HEK293 (cell line): ENCODE data around the gene PAX7.

Experiments used
- CTCF ChIA-PET: fragments of 350-600 bp; formaldehyde crosslinking; extraction: SDS; loops from one replicate; lab custom pipeline; 2021; ENCODE audit warnings: antibody characterized with exemption; lab: Yijun Ruan, JAX
- POLR2A ChIA-PET: fragments of 300-600 bp; formaldehyde crosslinking; extraction: SDS; loops from one replicate; lab custom pipeline; 2020; ENCODE audit warnings: antibody characterized with exemption, inconsistent platforms; lab: Yijun Ruan, JAX
- H3K27ac ChIP-seq: fragments of 200-500 bp; sonication (Bioruptor generic); 2 replicates; pipeline ENCODE4 v1.5.1; 2014; ENCODE audit warnings: low read depth, low read length, control low read depth, inconsistent platforms; ENCODE audit errors: extremely low read depth
- H3K36me3 ChIP-seq, 2 experiments: fragments of 200-500 bp in 1 of 2; sonication (Bioruptor generic) in 1 of 2; 1 replicate in 1 of 2; 2 replicates in 1 of 2; pipeline ENCODE4 v1.5.1; 2014 to 2017; ENCODE audit warnings: inconsistent platforms in 2 of 2, low read length in 2 of 2; ENCODE audit not compliant: control insufficient read depth in 2 of 2, insufficient read depth in 1 of 2
- H3K4me1 ChIP-seq: fragments of 200-500 bp; sonication (Bioruptor generic); 2 replicates; pipeline ENCODE4 v1.5.1; 2014; ENCODE audit warnings: mild to moderate bottlenecking, low read length, inconsistent platforms; ENCODE audit not compliant: control insufficient read depth, insufficient read depth
- H3K4me3 ChIP-seq: 2 replicates; pipeline ENCODE4 v1.5.1; 2011; ENCODE audit warnings: low read depth, mild to moderate bottlenecking, control low read depth, low read length, moderate library complexity
- H3K9me3 ChIP-seq: fragments of 200-500 bp; sonication (Bioruptor generic); 2 replicates; pipeline ENCODE4 v1.5.1; 2014; ENCODE audit warnings: low read depth, low read length, inconsistent platforms; ENCODE audit not compliant: control insufficient read depth, insufficient read depth
- FEZF1 ChIP-seq: fragments of 450-650 bp; formaldehyde crosslinking; IDR thresholded peaks from 2 replicates; pipeline ENCODE4 v1.5.1; 2016; ENCODE audit warnings: missing biosample characterization, missing genetic modification characterization
- KLF1 ChIP-seq: fragments of 450-650 bp; formaldehyde crosslinking; IDR thresholded peaks from 2 replicates; pipeline ENCODE4 v1.5.1; 2016; ENCODE audit warnings: missing biosample characterization, missing genetic modification characterization
- KLF17 ChIP-seq: fragments of 450-650 bp; formaldehyde crosslinking; IDR thresholded peaks from 2 replicates; pipeline ENCODE4 v1.5.1; 2016; ENCODE audit warnings: missing biosample characterization, missing genetic modification characterization
- PRDM1 ChIP-seq: fragments of 450-650 bp; formaldehyde crosslinking; IDR thresholded peaks from 2 replicates; pipeline ENCODE4; 2016; ENCODE audit warnings: missing biosample characterization, missing genetic modification characterization
- SP7 ChIP-seq: fragments of 450-650 bp; formaldehyde crosslinking; IDR thresholded peaks from 2 replicates; pipeline ENCODE4 v1.5.1; 2016; ENCODE audit warnings: missing biosample characterization, missing genetic modification characterization
- ZBTB11 ChIP-seq: fragments of 450-650 bp; formaldehyde crosslinking; conservative IDR thresholded peaks from 2 replicates; pipeline ENCODE4 v1.5.1; 2016; ENCODE audit warnings: low read depth, missing biosample characterization, missing genetic modification characterization
- ZNF16 ChIP-seq: fragments of 450-650 bp; formaldehyde crosslinking; IDR thresholded peaks from 2 replicates; pipeline ENCODE4 v1.5.1; 2016; ENCODE audit warnings: low read depth, missing biosample characterization, missing genetic modification characterization
- ZNF211 ChIP-seq: fragments of 450-650 bp; formaldehyde crosslinking; IDR thresholded peaks from 2 replicates; pipeline ENCODE4 v1.5.1; 2016; ENCODE audit warnings: low read depth, missing biosample characterization, missing genetic modification characterization
- ZNF473 ChIP-seq: fragments of 450-650 bp; formaldehyde crosslinking; IDR thresholded peaks from 2 replicates; pipeline ENCODE4 v1.5.1; 2017; ENCODE audit warnings: missing biosample characterization, missing genetic modification characterization
- ZNF548 ChIP-seq: fragments of 450-650 bp; formaldehyde crosslinking; IDR thresholded peaks from 2 replicates; pipeline ENCODE4 v1.5.1; 2016; ENCODE audit warnings: missing biosample characterization, missing genetic modification characterization
- ZNF549 ChIP-seq: fragments of 450-650 bp; IDR thresholded peaks from 2 replicates; pipeline ENCODE4 v1.5.1; 2018; ENCODE audit warnings: missing biosample characterization, missing genetic modification characterization, mild to moderate bottlenecking, inconsistent platforms, moderate library complexity
- ZNF600 ChIP-seq: fragments of 450-650 bp; formaldehyde crosslinking; IDR thresholded peaks from 2 replicates; pipeline ENCODE4 v1.5.1; 2016; ENCODE audit warnings: missing biosample characterization, missing genetic modification characterization
- ZSCAN30 ChIP-seq: fragments of 450-650 bp; IDR thresholded peaks from 2 replicates; pipeline ENCODE4 v1.5.1; 2018; ENCODE audit warnings: missing biosample characterization, mild to moderate bottlenecking, missing genetic modification characterization, moderate library complexity
- TF ChIP-seq, protein P1 (sequence below): fragments of 450-650 bp; formaldehyde crosslinking; IDR thresholded peaks from 2 replicates; pipeline ENCODE4 v1.5.1; 2017; ENCODE audit warnings: missing biosample characterization, missing genetic modification characterization
- TF ChIP-seq, protein P2 (sequence below): fragments of 450-650 bp; formaldehyde crosslinking; IDR thresholded peaks from 2 replicates; pipeline ENCODE4 v1.5.1; 2017; ENCODE audit warnings: missing biosample characterization, missing genetic modification characterization
- TF ChIP-seq, protein P3 (sequence below): fragments of 450-650 bp; formaldehyde crosslinking; IDR thresholded peaks from 2 replicates; pipeline ENCODE4 v1.5.1; 2016; ENCODE audit warnings: missing biosample characterization, missing genetic modification characterization
- TF ChIP-seq, protein P4 (sequence below): fragments of 450-650 bp; formaldehyde crosslinking; IDR thresholded peaks from 2 replicates; pipeline ENCODE4 v1.5.1; 2016; ENCODE audit warnings: missing biosample characterization, missing genetic modification characterization

PAX7 gene

GRCh38 chr1:18614069-18614735 lies 16.4 kb upstream of the PAX7 start (continued):
- TF ChIP-seq ZBTB11 = no peak
- no peak for TF ChIP-seq PRDM1 (tag by site-specific recombination)
- TF ChIP-seq KLF1 (tag by site-specific recombination) = no peak
- TF ChIP-seq ZSCAN30 (tag by site-specific recombination) = no peak
- TF ChIP-seq, protein P1, sequence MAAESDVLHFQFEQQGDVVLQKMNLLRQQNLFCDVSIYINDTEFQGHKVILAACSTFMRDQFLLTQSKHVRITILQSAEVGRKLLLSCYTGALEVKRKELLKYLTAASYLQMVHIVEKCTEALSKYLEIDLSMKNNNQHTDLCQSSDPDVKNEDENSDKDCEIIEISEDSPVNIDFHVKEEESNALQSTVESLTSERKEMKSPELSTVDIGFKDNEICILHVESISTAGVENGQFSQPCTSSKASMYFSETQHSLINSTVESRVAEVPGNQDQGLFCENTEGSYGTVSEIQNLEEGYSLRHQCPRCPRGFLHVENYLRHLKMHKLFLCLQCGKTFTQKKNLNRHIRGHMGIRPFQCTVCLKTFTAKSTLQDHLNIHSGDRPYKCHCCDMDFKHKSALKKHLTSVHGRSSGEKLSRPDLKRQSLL (tag by site-specific recombination) = no peak
- TF ChIP-seq, protein P2, sequence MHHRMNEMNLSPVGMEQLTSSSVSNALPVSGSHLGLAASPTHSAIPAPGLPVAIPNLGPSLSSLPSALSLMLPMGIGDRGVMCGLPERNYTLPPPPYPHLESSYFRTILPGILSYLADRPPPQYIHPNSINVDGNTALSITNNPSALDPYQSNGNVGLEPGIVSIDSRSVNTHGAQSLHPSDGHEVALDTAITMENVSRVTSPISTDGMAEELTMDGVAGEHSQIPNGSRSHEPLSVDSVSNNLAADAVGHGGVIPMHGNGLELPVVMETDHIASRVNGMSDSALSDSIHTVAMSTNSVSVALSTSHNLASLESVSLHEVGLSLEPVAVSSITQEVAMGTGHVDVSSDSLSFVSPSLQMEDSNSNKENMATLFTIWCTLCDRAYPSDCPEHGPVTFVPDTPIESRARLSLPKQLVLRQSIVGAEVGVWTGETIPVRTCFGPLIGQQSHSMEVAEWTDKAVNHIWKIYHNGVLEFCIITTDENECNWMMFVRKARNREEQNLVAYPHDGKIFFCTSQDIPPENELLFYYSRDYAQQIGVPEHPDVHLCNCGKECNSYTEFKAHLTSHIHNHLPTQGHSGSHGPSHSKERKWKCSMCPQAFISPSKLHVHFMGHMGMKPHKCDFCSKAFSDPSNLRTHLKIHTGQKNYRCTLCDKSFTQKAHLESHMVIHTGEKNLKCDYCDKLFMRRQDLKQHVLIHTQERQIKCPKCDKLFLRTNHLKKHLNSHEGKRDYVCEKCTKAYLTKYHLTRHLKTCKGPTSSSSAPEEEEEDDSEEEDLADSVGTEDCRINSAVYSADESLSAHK = no peak
- TF ChIP-seq, protein P3, sequence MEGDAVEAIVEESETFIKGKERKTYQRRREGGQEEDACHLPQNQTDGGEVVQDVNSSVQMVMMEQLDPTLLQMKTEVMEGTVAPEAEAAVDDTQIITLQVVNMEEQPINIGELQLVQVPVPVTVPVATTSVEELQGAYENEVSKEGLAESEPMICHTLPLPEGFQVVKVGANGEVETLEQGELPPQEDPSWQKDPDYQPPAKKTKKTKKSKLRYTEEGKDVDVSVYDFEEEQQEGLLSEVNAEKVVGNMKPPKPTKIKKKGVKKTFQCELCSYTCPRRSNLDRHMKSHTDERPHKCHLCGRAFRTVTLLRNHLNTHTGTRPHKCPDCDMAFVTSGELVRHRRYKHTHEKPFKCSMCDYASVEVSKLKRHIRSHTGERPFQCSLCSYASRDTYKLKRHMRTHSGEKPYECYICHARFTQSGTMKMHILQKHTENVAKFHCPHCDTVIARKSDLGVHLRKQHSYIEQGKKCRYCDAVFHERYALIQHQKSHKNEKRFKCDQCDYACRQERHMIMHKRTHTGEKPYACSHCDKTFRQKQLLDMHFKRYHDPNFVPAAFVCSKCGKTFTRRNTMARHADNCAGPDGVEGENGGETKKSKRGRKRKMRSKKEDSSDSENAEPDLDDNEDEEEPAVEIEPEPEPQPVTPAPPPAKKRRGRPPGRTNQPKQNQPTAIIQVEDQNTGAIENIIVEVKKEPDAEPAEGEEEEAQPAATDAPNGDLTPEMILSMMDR = no peak
- TF ChIP-seq ZNF549 (tag by site-specific recombination) = no peak
- TF ChIP-seq ZNF16 (tag by site-specific recombination) = no peak
- no peak for TF ChIP-seq ZNF473 (tag by site-specific recombination)

- no peaks in the 10 kb centered on the region for H3K36me3 ChIP-seq
- ChIA-PET POLR2A (interaction anchor here (0.7 kb wide), 1 partner anchor 25 kb away, joined by 3 read pairs; no protein-coding TSS in a partner anchor), CTCF (interaction anchor here (0.5 to 1.7 kb wide), 5 partner anchors 10 to 350 kb away, joined by 3 to 7 read pairs (median 4); no protein-coding TSS in a partner anchor)
- no peak overlapping the region for H3K27ac ChIP-seq
- H3K4me1 ChIP-seq = no peaks in the 10 kb centered on the region
- TF ChIP-seq, protein P4, sequence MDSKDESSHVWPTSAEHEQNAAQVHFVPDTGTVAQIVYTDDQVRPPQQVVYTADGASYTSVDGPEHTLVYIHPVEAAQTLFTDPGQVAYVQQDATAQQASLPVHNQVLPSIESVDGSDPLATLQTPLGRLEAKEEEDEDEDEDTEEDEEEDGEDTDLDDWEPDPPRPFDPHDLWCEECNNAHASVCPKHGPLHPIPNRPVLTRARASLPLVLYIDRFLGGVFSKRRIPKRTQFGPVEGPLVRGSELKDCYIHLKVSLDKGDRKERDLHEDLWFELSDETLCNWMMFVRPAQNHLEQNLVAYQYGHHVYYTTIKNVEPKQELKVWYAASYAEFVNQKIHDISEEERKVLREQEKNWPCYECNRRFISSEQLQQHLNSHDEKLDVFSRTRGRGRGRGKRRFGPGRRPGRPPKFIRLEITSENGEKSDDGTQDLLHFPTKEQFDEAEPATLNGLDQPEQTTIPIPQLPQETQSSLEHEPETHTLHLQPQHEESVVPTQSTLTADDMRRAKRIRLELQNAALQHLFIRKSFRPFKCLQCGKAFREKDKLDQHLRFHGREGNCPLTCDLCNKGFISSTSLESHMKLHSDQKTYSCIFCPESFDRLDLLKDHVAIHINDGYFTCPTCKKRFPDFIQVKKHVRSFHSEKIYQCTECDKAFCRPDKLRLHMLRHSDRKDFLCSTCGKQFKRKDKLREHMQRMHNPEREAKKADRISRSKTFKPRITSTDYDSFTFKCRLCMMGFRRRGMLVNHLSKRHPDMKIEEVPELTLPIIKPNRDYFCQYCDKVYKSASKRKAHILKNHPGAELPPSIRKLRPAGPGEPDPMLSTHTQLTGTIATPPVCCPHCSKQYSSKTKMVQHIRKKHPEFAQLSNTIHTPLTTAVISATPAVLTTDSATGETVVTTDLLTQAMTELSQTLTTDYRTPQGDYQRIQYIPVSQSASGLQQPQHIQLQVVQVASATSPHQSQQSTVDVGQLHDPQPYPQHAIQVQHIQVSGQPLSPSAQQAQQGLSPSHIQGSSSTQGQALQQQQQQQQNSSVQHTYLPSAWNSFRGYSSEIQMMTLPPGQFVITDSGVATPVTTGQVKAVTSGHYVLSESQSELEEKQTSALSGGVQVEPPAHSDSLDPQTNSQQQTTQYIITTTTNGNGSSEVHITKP (tag by site-specific recombination) = peak; percentile 31; the same call in 1 of the 2 replicates
- TF ChIP-seq SP7 (tag by site-specific recombination) (peak; percentile 99), FEZF1 (tag by site-specific recombination) (no peak), ZNF211 (tag by site-specific recombination) (no peak), KLF17 (tag by site-specific recombination) (0 out of 2 replicates have a peak, but pooled peaks have one; percentile 26), ZNF600 (tag by site-specific recombination) (peak; percentile 43; the same call in 1 of the 2 replicates), ZNF548 (tag by site-specific recombination) (no peak)
- H3K4me3 ChIP-seq = no peak overlapping the region
- no peaks in the 10 kb centered on the region for H3K9me3 ChIP-seq
Observed at GRCh38 chr1:18618546-18619466, 11.8 kb upstream of the PAX7 start.
